ENCODE results near the gene ATXN10.

DNA sequence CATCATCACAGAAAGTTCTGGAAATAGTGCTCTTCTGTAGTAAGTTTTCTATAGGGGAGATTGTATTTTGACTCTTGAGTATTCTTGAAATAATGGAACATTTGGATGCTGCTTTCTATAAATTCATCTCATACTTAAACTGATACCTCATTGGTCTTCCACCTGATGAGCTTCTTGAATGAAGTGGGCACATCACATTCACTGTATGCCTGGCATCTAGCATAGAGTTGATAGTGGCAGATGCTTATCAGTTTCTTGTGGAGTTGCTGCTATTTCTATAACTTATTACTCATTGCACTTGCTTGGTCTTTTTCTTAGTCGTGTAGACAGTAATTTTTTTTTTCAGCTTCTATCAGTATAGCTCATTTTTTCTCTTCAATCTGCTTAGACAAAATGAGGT is 5.4 kb downstream of the ATXN10 start:
- TF ChIP-seq, protein P1, sequence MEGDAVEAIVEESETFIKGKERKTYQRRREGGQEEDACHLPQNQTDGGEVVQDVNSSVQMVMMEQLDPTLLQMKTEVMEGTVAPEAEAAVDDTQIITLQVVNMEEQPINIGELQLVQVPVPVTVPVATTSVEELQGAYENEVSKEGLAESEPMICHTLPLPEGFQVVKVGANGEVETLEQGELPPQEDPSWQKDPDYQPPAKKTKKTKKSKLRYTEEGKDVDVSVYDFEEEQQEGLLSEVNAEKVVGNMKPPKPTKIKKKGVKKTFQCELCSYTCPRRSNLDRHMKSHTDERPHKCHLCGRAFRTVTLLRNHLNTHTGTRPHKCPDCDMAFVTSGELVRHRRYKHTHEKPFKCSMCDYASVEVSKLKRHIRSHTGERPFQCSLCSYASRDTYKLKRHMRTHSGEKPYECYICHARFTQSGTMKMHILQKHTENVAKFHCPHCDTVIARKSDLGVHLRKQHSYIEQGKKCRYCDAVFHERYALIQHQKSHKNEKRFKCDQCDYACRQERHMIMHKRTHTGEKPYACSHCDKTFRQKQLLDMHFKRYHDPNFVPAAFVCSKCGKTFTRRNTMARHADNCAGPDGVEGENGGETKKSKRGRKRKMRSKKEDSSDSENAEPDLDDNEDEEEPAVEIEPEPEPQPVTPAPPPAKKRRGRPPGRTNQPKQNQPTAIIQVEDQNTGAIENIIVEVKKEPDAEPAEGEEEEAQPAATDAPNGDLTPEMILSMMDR (IDR thresholded peaks at IDR 0.05; ENCODE audit: low read length), result no peak
- no peak for TF ChIP-seq EZH2 (IDR thresholded peaks at IDR 0.05; ENCODE audit: borderline replicate concordance, low read length)

Measured in OCI-LY1 (cell line).